Measurements from ENCODE around the gene ASB4.

Gene ASB4

GRCh38 chr7:95553939-95554338 is 68.2 kb downstream of the ASB4 start:
- DNase-seq = no peak

GRCh38 chr7:95556777-95557176 is 71.0 kb downstream of the ASB4 start:
- DNase-seq = no peak

- DNase-seq = no peak
Observed at GRCh38 chr7:95558864-95559263, 73.1 kb downstream of the ASB4 start.

- DNase-seq = no peak
Observed at GRCh38 chr7:95560674-95561073, 74.9 kb downstream of the ASB4 start.

- no peak for DNase-seq
Observed at GRCh38 chr7:95569720-95570119, 84.0 kb downstream of the ASB4 start.

GRCh38 chr7:95577137-95577536 is 91.4 kb downstream of the ASB4 start:
- no peak for DNase-seq

- DNase-seq = no peak
Observed at GRCh38 chr7:95578299-95578855, 92.6 kb downstream of the ASB4 start.

GRCh38 chr7:95579318-95579717 is 93.6 kb downstream of the ASB4 start:
- no peak for DNase-seq

GRCh38 chr7:95581467-95581866 is 95.7 kb downstream of the ASB4 start:
- DNase-seq = no peak

- DNase-seq = no peak
Observed at GRCh38 chr7:95582578-95583293, 97.0 kb downstream of the ASB4 start.

- no peak for DNase-seq
Observed at GRCh38 chr7:95583834-95584621, 98.3 kb downstream of the ASB4 start.

- no peak for DNase-seq
Observed at GRCh38 chr7:95584769-95585425, 99.2 kb downstream of the ASB4 start.

GRCh38 chr7:95585426-95585789 is 99.7 kb downstream of the ASB4 start:
- DNase-seq = no peak

- DNase-seq = no peak
Observed at GRCh38 chr7:95586951-95587301, 101.2 kb downstream of the ASB4 start.

GRCh38 chr7:95589031-95589430 is 103.3 kb downstream of the ASB4 start:
- DNase-seq = no peak

GRCh38 chr7:95589766-95590165 is 104.0 kb downstream of the ASB4 start:
- no peak for DNase-seq

All from CD4-positive, alpha-beta T cell treated with Interleukin-17A for 4 hours (primary cell).